ENCODE data around the gene MYO16. TPM values are rescaled to one million over a fixed set of nuclear protein-coding genes. Genes with fewer than 3 reads are reported as not detected.
A peak's percentile ranks its signal among the peaks of the same experiment; 100 is the strongest.

The MYO16 gene
- total and polyA plus RNA-seq, 9 donors: 12.1 to 29.7 (median 16.4) TPM

DNA sequence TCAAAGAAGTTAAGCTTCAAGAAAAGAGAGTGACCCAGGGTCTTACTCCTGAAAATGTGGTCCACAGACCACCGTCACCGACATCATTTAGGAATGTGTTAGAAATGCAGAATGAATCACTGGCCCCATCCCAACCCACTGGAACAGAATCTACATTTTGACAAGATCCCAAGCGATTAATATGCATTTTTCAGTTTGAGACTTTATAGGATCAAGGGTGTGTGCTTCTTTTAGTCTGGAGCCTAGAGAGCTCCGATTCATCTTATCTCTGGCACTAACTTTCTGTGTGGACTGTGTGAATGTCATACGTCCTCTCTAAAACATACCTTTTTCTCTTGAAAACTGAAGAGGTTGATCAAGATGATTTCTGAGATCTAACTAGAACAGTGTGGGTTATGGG lies 484.8 kb downstream of the MYO16 start:
- H3K9me3 ChIP-seq (replicated peaks; ENCODE audit: control insufficient read depth, low read depth, low read length): no peaks in the 10 kb centered on the region
- DNase-seq: no peak
- H3K36me3 ChIP-seq (ENCODE audit: control insufficient read depth, insufficient read depth, low read length): no peaks in the 10 kb centered on the region
- H3K4me1 ChIP-seq (ENCODE audit: control insufficient read depth, insufficient read depth, low read length): no peaks in the 10 kb centered on the region
- no peak overlapping the region for H3K27ac ChIP-seq (ENCODE audit: low read length)
- WGBS (ENCODE audit: insufficient coverage): 92% methylated on average over 2 of the region's 5 CpGs
- H3K4me3 ChIP-seq (ENCODE audit: low read length): no peak overlapping the region
- no peaks in the 10 kb centered on the region for H3K27me3 ChIP-seq (ENCODE audit: control insufficient read depth, insufficient read depth, low read length)

DNA sequence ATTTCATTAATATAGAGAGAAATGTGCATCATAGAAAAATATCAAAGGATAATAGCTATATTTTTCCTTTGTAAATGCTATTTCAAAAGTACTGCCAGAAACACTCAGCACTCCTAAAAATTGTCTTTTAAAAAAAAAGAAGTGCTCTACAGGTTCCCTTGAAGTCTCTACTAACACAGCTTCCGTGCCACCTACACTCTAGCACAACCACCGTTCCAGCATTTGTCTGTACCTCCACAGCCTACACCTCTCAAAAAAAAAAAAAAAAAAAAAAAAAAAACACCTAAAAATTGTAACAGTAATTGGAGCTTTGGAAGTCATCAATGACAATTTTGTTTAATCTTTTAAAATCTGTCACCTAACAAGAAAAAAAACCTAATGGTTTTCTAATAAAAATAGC lies 485.6 kb downstream of the MYO16 start:
- Histone ChIP-seq H3K4me3 (ENCODE audit: low read length) (no peak overlapping the region), H3K4me1 (ENCODE audit: control insufficient read depth, insufficient read depth, low read length) (no peaks in the 10 kb centered on the region), H3K27ac (ENCODE audit: low read length) (no peak overlapping the region), H3K36me3 (ENCODE audit: control insufficient read depth, insufficient read depth, low read length) (no peaks in the 10 kb centered on the region), H3K9me3 (replicated peaks; ENCODE audit: control insufficient read depth, low read depth, low read length) (no peaks in the 10 kb centered on the region), H3K27me3 (ENCODE audit: control insufficient read depth, insufficient read depth, low read length) (no peaks in the 10 kb centered on the region)
- WGBS (ENCODE audit: insufficient coverage): no CpG with 5 or more reads among the region's 2 CpGs
- DNase-seq: no peak

DNA sequence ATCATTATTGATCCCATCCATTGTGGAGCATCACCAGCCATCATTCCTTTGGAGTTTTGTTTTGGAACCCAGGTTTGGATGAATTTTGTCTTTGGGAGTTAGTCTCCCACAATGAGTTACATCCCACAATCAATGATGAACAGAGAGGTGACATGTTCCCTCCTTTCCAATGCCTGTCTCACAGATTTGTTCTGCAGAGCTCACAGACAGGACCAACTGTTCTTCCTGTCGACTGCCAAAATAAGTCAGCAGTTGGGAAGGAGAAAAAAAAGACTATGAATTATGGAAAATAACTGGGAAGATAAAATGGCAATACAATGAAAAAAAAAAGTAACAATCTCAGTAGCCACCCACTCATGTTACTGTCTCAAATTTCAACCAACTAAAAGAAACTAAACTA lies 489.1 kb downstream of the MYO16 start:
- no peak for DNase-seq
- H3K4me3 ChIP-seq (ENCODE audit: low read length): no peak overlapping the region
- no peak overlapping the region for H3K27ac ChIP-seq (ENCODE audit: low read length)
- no peaks in the 10 kb centered on the region for H3K4me1 ChIP-seq (ENCODE audit: control insufficient read depth, insufficient read depth, low read length)
- no peaks in the 10 kb centered on the region for H3K9me3 ChIP-seq (replicated peaks; ENCODE audit: control insufficient read depth, low read depth, low read length)
- WGBS (ENCODE audit: insufficient coverage): no CpG with 5 or more reads among the region's 1 CpG
- no peaks in the 10 kb centered on the region for H3K36me3 ChIP-seq (ENCODE audit: control insufficient read depth, insufficient read depth, low read length)
- H3K27me3 ChIP-seq (ENCODE audit: control insufficient read depth, insufficient read depth, low read length): no peaks in the 10 kb centered on the region

DNA sequence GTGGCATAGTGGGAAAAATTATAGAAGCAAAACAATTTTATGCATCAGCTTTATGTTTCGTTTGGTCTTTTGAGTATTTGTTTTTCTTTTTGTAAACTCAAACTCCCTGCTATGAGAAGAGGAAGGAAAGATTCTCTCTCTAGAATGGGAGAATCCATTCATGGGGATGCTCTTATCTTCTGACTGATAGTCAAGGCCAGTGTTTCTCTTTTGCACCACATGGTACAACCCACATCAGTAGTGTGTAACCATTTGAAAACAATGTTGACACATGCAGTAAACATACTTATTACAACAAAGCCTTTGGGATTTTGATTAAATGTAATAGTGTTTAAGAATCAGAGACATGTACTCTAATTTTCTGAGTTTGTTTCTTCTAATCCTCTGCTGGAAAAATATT lies 490.5 kb downstream of the MYO16 start:
- Histone ChIP-seq H3K27ac (ENCODE audit: low read length) (no peak overlapping the region), H3K4me3 (ENCODE audit: low read length) (no peak overlapping the region), H3K27me3 (ENCODE audit: control insufficient read depth, insufficient read depth, low read length) (no peaks in the 10 kb centered on the region), H3K4me1 (ENCODE audit: control insufficient read depth, insufficient read depth, low read length) (no peaks in the 10 kb centered on the region), H3K9me3 (replicated peaks; ENCODE audit: control insufficient read depth, low read depth, low read length) (no peaks in the 10 kb centered on the region), H3K36me3 (ENCODE audit: control insufficient read depth, insufficient read depth, low read length) (no peaks in the 10 kb centered on the region)
- no peak for DNase-seq
- no CpG with 5 or more reads among the region's 1 CpG for WGBS (ENCODE audit: insufficient coverage)

DNA sequence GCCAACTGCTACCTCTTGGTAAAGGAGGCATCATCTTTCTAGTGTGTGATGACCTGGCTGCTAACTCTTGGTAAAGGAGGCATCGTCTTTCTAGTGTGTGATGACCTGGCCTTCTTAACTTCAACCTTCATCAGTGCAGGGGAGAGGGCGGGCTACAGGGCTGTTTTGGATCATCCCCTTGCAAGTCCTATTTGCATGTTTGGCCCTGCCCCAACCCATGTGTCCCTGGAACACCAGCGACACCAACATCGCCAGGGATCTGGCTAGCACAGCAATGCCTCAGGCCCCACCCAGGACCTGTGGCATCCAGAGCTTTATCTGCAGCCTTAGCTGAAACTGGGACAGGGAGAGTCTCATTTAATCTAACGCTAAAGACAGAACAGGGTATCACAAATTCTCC lies 492.4 kb downstream of the MYO16 start:
- Histone ChIP-seq H3K27me3 (ENCODE audit: control insufficient read depth, insufficient read depth, low read length) (no peaks in the 10 kb centered on the region), H3K27ac (ENCODE audit: low read length) (no peak overlapping the region), H3K9me3 (replicated peaks; ENCODE audit: control insufficient read depth, low read depth, low read length) (no peaks in the 10 kb centered on the region), H3K4me3 (ENCODE audit: low read length) (no peak overlapping the region), H3K36me3 (ENCODE audit: control insufficient read depth, insufficient read depth, low read length) (no peaks in the 10 kb centered on the region), H3K4me1 (ENCODE audit: control insufficient read depth, insufficient read depth, low read length) (no peaks in the 10 kb centered on the region)
- WGBS (ENCODE audit: insufficient coverage): 86% methylated on average over 4 of the region's 5 CpGs
- no peak for DNase-seq

DNA sequence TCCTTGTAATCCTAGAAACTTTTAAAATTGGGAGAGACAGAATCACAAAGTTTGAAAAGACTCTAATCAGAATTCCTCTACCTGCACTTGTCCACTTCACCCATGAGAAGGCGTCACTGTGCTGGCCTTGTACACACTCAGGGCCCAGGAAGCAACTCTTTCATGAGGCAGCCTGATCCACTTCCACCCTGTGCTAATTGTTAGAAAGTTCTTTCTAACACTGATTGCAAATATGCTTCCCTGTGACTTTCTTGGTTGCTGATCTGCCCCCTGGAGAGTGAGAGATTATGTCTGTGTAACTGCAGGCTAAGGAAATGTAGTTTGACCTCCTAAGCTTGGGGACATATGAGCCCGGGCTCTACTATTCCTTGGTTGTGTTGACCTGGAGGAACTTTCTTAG lies 494.6 kb downstream of the MYO16 start:
- no peaks in the 10 kb centered on the region for H3K27me3 ChIP-seq (ENCODE audit: control insufficient read depth, insufficient read depth, low read length)
- 50% methylated on average over 1 of the region's 2 CpGs for WGBS (ENCODE audit: insufficient coverage)
- no peak overlapping the region for H3K27ac ChIP-seq (ENCODE audit: low read length)
- H3K4me3 ChIP-seq (ENCODE audit: low read length): no peak overlapping the region
- no peak for DNase-seq
- no peaks in the 10 kb centered on the region for H3K9me3 ChIP-seq (replicated peaks; ENCODE audit: control insufficient read depth, low read depth, low read length)
- no peaks in the 10 kb centered on the region for H3K4me1 ChIP-seq (ENCODE audit: control insufficient read depth, insufficient read depth, low read length)
- H3K36me3 ChIP-seq (ENCODE audit: control insufficient read depth, insufficient read depth, low read length): no peaks in the 10 kb centered on the region

DNA sequence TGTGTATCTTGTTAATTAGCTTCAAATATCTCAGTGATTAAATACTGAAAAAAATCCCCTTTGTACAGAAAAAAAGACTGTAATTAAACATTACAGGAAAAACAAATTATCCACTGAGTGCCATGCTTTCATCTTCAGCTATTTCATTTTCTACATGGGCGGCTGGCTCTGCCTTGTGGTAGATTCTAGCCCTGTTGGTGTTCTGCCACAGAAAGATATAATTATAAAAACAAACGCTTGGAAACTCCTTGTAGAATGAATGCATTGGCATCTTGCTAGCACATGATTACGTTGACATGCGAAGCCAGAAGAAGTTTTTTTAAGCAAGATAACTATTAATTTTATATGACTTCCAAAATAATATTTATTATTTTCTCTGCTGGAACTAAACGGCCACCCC lies 496.8 kb downstream of the MYO16 start:
- no CpG with 5 or more reads among the region's 5 CpGs for WGBS (ENCODE audit: insufficient coverage)
- Histone ChIP-seq H3K36me3 (ENCODE audit: control insufficient read depth, insufficient read depth, low read length) (no peaks in the 10 kb centered on the region), H3K27ac (ENCODE audit: low read length) (no peak overlapping the region), H3K27me3 (ENCODE audit: control insufficient read depth, insufficient read depth, low read length) (no peaks in the 10 kb centered on the region), H3K4me1 (ENCODE audit: control insufficient read depth, insufficient read depth, low read length) (no peaks in the 10 kb centered on the region), H3K9me3 (replicated peaks; ENCODE audit: control insufficient read depth, low read depth, low read length) (no peaks in the 10 kb centered on the region), H3K4me3 (ENCODE audit: low read length) (no peak overlapping the region)
- DNase-seq: peak; percentile 28

DNA sequence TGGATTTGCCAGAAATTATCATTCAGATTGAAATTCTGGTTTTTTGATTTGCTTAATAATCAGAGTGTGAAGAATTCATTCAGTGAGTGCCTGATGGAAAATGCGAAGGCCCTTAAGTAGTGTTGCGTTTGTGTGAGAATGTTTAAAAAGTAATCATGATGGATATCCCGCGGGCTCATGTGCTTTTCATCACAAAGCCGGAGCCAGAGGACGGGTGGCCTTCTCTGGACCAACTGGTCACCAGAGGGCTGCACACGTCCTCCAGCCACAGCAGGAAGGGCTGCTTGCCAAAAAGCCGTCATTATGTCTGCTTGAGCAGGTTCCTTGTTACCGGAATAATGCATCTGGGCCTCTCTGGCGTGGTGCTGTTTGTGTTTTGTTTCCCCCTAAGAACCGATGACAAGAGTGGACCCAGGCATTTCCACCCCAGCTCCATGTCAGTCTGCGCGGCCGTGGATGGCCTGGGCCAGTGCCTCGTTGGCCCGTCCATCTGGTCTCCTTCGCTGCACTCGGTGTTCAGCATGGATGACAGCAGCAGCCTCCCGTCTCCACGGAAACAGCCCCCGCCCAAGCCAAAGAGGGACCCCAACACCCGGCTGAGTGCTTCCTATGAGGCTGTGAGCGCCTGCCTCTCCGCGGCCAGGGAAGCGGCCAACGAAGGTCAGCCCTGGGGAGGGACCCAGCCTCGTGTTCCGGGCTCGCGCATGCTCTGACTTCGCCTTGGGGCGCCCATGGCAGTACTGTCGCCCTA lies 497.7 kb downstream of the MYO16 start:
- Histone ChIP-seq H3K4me1 (ENCODE audit: control insufficient read depth, insufficient read depth, low read length) (peaks cover 3% of the 10 kb centered on the region), H3K4me3 (ENCODE audit: low read length) (no peak overlapping the region), H3K27me3 (ENCODE audit: control insufficient read depth, insufficient read depth, low read length) (no peaks in the 10 kb centered on the region), H3K36me3 (ENCODE audit: control insufficient read depth, insufficient read depth, low read length) (no peaks in the 10 kb centered on the region), H3K27ac (ENCODE audit: low read length) (no peak overlapping the region), H3K9me3 (replicated peaks; ENCODE audit: control insufficient read depth, low read depth, low read length) (no peaks in the 10 kb centered on the region)
- WGBS (ENCODE audit: insufficient coverage): 83% methylated on average over 25 of the region's 34 CpGs
- no peak for DNase-seq

DNA sequence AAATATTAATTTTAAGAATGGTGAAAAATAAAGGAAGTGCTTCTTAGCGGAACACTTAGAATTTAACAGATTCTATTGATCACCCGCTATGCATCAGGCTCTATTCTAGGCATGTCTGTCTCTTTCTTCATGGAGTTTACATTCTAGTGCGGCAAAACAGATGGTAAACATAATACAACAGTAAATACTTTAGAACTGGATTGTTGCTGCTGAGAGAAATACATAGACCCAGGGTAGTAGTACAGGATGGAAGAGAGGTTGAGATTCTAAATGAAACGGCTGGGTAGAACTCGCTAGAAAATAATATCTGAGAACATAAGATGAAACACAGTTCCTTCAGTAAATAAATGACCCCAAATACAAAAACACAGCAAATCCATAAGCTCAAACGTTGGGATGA lies 498.7 kb downstream of the MYO16 start:
- Histone ChIP-seq H3K9me3 (replicated peaks; ENCODE audit: control insufficient read depth, low read depth, low read length) (no peaks in the 10 kb centered on the region), H3K27ac (ENCODE audit: low read length) (no peak overlapping the region), H3K27me3 (ENCODE audit: control insufficient read depth, insufficient read depth, low read length) (no peaks in the 10 kb centered on the region), H3K36me3 (ENCODE audit: control insufficient read depth, insufficient read depth, low read length) (no peaks in the 10 kb centered on the region), H3K4me3 (ENCODE audit: low read length) (no peak overlapping the region), H3K4me1 (ENCODE audit: control insufficient read depth, insufficient read depth, low read length) (peaks cover 3% of the 10 kb centered on the region)
- no peak for DNase-seq
- no CpG with 5 or more reads among the region's 6 CpGs for WGBS (ENCODE audit: insufficient coverage)

DNA sequence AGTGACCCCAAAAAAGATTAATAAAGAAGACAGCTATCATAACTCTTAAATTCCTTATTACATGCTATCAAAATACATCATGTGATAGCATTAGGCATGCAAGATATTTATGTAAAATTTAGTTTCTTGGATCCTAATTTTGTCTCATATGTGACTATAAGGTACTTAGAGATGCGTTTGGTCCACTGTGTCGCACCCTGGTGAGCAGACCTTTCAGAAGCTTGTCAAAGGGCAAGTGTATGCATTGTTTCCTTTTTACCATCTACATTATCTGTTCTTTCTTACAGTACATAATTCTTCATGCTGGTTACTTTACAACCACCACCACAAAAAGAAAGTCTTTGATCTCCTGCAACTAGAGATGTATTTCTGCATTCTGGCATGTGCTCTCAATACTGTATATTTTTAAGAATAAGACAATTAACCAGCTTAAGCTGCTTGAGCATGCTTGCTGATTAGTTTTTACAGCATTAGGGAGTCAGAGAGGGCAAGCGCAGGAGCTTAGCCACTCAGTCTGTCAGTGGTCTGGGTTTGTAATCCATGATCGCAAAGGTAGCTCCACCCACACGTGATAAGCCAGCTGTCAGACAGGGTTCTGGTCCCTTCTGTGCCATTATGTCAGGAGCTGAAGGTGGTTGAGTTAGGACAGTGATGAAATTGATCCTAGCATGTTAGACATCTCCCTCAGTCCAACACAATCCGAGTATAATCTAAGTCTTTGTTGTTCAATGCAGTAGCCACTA lies 500.9 kb downstream of the MYO16 start:
- Histone ChIP-seq H3K9me3 (replicated peaks; ENCODE audit: control insufficient read depth, low read depth, low read length) (no peaks in the 10 kb centered on the region), H3K27me3 (ENCODE audit: control insufficient read depth, insufficient read depth, low read length) (no peaks in the 10 kb centered on the region), H3K4me1 (ENCODE audit: control insufficient read depth, insufficient read depth, low read length) (peaks cover 3% of the 10 kb centered on the region), H3K36me3 (ENCODE audit: control insufficient read depth, insufficient read depth, low read length) (no peaks in the 10 kb centered on the region), H3K4me3 (ENCODE audit: low read length) (no peak overlapping the region), H3K27ac (ENCODE audit: low read length) (no peak overlapping the region)
- WGBS (ENCODE audit: insufficient coverage): 69% methylated on average over 5 of the region's 6 CpGs
- DNase-seq: no peak

All from muscle of leg (tissue), 11 donors.